ENCODE data around the gene NSUN2.

- TF ChIP-seq CTCF (IDR thresholded peaks at IDR 0.05; ENCODE audit: low read length) (no peak), EZH2 (optimal IDR thresholded peaks at IDR 0.05; ENCODE audit: low read depth, low read length) (no peak)
Measured at GRCh38 chr5:6642655-6643054, 9.8 kb upstream of the NSUN2 start.
